T-helper 1 cell treated with Interleukin-12 subunit alpha and Interleukin-12 subunit beta and Interleukin-4 antibody, amounts not matched to agents 30 μg/mL and 1 μg/mL, for 36 hours (primary cell): ENCODE results near the gene CACNB3.

Source experiments
- H3K27ac Mint-ChIP-seq: one replicate; pipeline ENCODE4 v1.8.0; 2021; ENCODE audit warnings: mild to moderate bottlenecking, mixed read lengths
- H3K27me3 Mint-ChIP-seq: one replicate; pipeline ENCODE4 v1.8.0; 2021; ENCODE audit warnings: low read depth, mixed read lengths
- H3K36me3 Mint-ChIP-seq: one replicate; pipeline ENCODE4 v1.8.0; 2021; ENCODE audit warnings: low read depth, mixed read lengths
- H3K4me1 Mint-ChIP-seq: one replicate; pipeline ENCODE4 v1.8.0; 2021; ENCODE audit warnings: low read depth, mixed read lengths
- H3K4me3 Mint-ChIP-seq: one replicate; pipeline ENCODE4 v1.8.0; 2021; ENCODE audit warnings: mild to moderate bottlenecking, moderate library complexity, mixed read lengths
- H3K9me3 Mint-ChIP-seq: one replicate; pipeline ENCODE4 v1.8.0; 2021; ENCODE audit warnings: mixed read lengths

Gene CACNB3

GRCh38 chr12:48800971-48801370, 17.3 kb upstream of the CACNB3 start:
- no peaks in the 10 kb centered on the region for H3K9me3 Mint-ChIP-seq
- H3K4me3 Mint-ChIP-seq: no peak overlapping the region
- no peaks in the 10 kb centered on the region for H3K27me3 Mint-ChIP-seq
- H3K27ac Mint-ChIP-seq: no peak overlapping the region
- peaks cover 4% of the 10 kb centered on the region for H3K4me1 Mint-ChIP-seq
- H3K36me3 Mint-ChIP-seq: no peaks in the 10 kb centered on the region

GRCh38 chr12:48803675-48804074, 14.6 kb upstream of the CACNB3 start:
- peaks cover 4% of the 10 kb centered on the region for H3K4me1 Mint-ChIP-seq
- no peaks in the 10 kb centered on the region for H3K27me3 Mint-ChIP-seq
- H3K36me3 Mint-ChIP-seq: no peaks in the 10 kb centered on the region
- no peak overlapping the region for H3K4me3 Mint-ChIP-seq
- no peak overlapping the region for H3K27ac Mint-ChIP-seq
- no peaks in the 10 kb centered on the region for H3K9me3 Mint-ChIP-seq

DNA sequence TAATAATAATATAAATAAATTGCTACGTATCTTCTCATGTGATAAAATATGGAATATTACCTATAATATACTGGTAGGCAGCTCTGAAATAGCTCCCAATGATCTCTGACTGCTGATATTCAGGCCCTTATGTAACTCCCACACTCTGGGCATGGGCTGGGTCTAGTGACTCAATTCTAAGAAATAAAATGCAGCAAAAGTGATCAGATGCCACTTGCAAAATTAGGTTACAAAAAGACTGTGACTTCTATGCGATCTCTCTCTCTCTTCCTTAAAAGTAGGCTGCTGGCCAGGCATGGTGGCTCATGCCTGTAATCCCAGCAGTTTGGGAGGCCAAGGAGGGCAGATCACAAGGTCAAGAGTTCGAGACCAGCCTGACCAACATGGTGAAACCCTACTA, 10.3 kb upstream of the CACNB3 start:
- Mint-ChIP-seq H3K36me3 (no peaks in the 10 kb centered on the region), H3K9me3 (no peaks in the 10 kb centered on the region), H3K4me1 (peaks cover 4% of the 10 kb centered on the region), H3K4me3 (no peak overlapping the region), H3K27ac (no peak overlapping the region), H3K27me3 (no peaks in the 10 kb centered on the region)

- Mint-ChIP-seq H3K27ac (no peak overlapping the region), H3K4me3 (no peak overlapping the region)
Measured at GRCh38 chr12:48810903-48811431, 7.3 kb upstream of the CACNB3 start.

GRCh38 chr12:48811437-48812090, 6.7 kb upstream of the CACNB3 start:
- Mint-ChIP-seq H3K27me3 (peaks cover 8% of the 10 kb centered on the region), H3K4me1 (peaks cover 10% of the 10 kb centered on the region), H3K4me3 (no peak overlapping the region), H3K36me3 (no peaks in the 10 kb centered on the region), H3K9me3 (no peaks in the 10 kb centered on the region), H3K27ac (no peak overlapping the region)

More at GRCh38 chr12:48810903-48811431, 7.3 kb upstream of the CACNB3 start:
- H3K27me3 Mint-ChIP-seq: peaks cover 3% of the 10 kb centered on the region
- H3K36me3 Mint-ChIP-seq: no peaks in the 10 kb centered on the region
- peaks cover 6% of the 10 kb centered on the region for H3K4me1 Mint-ChIP-seq
- no peaks in the 10 kb centered on the region for H3K9me3 Mint-ChIP-seq

DNA sequence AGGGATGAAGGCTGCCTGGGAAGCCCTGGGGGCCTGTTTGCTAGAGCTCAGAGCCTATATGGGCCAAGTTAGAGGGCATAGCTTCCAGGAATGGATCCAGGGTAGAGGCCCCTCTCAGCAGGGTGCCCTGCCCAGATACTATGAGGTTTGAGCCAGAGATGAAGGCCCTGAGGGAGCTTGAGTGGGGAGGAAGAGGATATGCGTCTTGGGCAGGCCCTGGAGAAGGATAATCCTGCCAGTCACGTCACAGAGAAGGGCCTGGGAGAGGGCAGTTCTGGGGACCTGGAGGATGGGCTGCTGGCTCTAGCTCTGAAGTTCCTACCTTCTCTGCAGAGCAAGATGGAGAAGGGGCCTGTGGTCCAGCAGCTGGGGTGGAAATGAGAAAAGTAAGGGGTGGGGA, 5.9 kb upstream of the CACNB3 start:
- no peak overlapping the region for H3K27ac Mint-ChIP-seq
- H3K4me1 Mint-ChIP-seq: peaks cover 16% of the 10 kb centered on the region
- H3K27me3 Mint-ChIP-seq: peaks cover 14% of the 10 kb centered on the region
- H3K36me3 Mint-ChIP-seq: no peaks in the 10 kb centered on the region
- peak overlapping the region; percentile 52 for H3K4me3 Mint-ChIP-seq
- H3K9me3 Mint-ChIP-seq: no peaks in the 10 kb centered on the region

DNA sequence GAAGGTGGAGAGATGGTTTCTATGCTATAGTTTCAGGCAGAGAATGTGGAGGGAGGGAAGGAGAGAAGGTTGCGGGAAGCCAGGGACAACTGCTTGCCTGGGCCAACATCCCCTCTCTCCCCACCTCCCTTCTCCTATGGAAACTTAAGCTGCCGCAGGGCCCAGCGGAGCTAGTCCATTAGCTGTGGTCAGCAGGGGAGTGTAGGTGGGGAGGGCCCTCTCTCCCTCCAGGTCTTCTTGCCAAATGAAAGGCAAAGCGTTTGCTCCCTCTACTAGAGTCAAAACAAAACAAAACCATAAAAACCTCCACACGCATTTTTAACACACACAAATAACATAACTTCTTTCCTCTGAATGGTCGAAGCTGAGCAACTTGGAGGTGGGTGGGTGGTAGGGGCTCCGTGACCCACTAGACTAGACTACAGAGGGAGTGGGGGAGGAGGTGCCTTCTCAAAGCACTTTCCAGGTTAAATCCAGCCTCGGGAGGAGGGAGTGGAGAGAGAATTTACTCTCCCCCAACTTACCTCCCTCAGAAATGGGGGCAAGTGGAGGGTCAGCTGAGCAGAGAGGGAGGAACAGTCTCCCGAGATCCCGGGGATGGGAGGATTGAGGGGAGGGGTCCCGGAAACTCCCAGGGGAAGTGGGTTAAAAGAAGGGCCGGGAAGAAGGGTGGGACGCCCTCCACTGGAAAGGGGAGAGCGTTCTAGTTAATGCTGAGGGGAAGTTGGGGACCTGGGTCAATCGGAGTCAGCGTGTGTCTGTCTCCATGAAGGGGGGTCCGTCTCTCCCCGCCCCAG, 4.6 kb upstream of the CACNB3 start:
- Mint-ChIP-seq H3K9me3 (no peaks in the 10 kb centered on the region), H3K36me3 (no peaks in the 10 kb centered on the region), H3K4me3 (peak overlapping the region; percentile 82), H3K27me3 (peaks cover 18% of the 10 kb centered on the region), H3K4me1 (peaks cover 20% of the 10 kb centered on the region), H3K27ac (peak overlapping the region; percentile 45)

DNA sequence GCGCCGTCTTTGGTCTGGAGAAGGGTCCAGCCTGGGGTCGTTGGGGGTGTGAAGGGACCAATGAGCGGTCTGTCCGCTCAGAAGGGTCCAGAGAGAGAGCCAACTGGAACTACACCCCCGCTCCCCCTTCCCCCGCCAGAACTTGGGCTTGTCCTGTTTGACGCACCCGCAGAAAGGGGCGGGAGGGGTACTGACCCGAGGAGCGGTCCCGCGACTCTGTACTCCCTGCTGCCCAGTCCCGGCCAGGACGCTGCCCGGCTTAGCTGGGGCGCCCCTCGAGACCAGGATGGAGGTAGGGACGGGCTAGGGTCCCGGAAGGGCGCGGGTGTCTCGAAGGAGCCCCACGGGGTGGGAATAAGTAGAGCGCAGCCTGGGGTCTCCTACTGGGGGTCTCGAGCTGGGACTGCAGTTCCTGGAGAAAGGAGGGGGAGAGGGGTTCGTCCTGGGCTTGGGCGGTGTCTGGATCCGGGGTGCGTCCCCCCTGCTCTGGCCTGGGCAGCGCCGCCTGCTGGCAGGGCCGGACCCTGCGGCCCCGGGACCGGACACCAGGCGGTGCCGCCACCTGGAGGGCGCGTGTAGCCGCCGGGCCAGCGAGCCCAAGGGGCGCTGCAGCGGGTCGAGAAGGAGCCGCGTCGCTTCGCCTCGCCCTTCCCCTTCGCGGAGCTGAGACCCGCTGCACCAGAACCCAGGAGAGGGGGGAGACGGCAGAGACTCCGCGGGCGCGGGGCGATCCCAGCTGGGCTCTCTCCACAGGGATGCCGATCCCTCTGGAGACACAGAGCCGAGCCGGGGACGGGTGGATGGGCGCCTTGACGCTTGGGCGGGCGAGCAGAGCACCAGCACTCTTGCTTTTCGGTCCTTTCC, 3.8 kb upstream of the CACNB3 start:
- no peaks in the 10 kb centered on the region for H3K9me3 Mint-ChIP-seq
- H3K4me3 Mint-ChIP-seq: peak overlapping the region; percentile 90
- peaks cover 22% of the 10 kb centered on the region for H3K4me1 Mint-ChIP-seq
- no peaks in the 10 kb centered on the region for H3K36me3 Mint-ChIP-seq
- H3K27ac Mint-ChIP-seq: peak overlapping the region; percentile 31
- H3K27me3 Mint-ChIP-seq: peaks cover 25% of the 10 kb centered on the region

GRCh38 chr12:48815126-48816110, 2.9 kb upstream of the CACNB3 start:
- Mint-ChIP-seq H3K4me1 (peaks cover 22% of the 10 kb centered on the region), H3K4me3 (peak overlapping the region; percentile 90), H3K9me3 (no peaks in the 10 kb centered on the region), H3K27ac (peak overlapping the region; percentile 72), H3K27me3 (peaks cover 30% of the 10 kb centered on the region), H3K36me3 (no peaks in the 10 kb centered on the region)

DNA sequence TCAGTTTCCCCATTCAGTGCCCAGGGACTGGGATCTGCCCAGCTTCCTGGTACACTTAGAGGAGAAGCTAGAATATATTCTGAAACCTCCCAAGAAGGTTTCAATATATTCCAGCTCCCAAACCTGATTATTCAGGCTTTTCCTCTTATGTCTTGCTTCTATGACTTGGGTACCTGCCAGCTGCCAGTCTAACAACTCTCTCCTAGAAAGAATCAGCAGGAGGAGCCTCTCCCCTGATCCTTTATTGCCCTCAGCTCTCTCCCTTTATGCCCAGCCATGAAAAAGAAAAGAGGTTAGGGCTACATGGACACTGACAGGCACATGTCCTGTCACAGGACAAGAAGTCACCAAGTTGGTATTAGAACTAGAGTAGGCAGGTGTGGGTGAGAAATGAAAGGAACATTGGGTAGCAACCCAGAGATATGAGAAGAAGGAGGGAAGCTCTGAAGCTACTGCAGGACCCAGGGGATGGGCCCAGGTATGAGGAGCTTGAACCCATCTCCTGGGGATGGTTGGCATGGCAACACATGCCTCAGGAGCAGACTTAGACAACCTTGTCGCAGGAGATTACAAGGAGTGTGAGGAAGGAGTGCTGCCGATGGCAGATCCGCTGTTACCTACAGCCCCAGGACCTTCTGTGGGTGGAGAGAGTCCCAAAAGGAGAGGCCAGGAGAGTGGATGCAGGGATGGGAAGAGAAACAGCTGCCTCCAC, 2.0 kb upstream of the CACNB3 start:
- Mint-ChIP-seq H3K9me3 (no peaks in the 10 kb centered on the region), H3K27me3 (peaks cover 30% of the 10 kb centered on the region), H3K36me3 (no peaks in the 10 kb centered on the region), H3K4me3 (peak overlapping the region; percentile 90), H3K27ac (no peak overlapping the region), H3K4me1 (peaks cover 22% of the 10 kb centered on the region)

DNA sequence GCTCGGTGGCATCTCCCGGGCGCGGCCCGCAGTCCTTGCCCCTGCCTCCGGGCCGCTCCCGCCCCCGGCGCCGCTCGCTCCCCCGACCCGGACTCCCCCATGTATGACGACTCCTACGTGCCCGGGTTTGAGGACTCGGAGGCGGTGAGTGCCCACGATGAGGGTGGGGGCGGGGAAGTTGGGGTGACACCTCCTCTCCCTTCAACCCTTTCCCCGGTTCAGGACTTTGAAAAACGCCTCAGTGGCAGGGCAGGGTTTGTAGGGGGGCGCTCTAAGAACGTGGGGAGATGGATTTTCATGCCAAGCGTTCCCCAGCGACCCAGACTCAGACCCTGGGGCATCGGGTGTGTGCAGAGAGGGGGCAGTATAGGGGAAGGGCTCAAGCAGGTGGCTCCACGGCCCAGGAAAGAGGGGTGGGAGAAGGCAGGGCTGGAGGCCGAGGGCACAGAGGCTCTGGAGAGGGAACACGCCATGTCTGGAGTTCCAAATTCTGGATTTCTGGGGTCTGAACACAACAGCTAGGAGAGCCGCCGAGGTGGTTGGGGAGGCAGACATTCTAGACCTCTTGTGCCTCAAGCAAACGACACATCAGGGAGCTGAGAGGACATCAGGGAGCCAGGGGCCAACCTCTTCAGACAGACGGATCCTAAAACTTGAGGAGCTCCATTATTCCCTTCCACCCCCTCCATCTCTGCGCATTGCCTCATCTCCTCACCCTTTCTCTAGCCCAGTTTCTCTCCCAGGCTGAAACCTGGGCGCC, 715 bp downstream of the CACNB3 start:
- H3K27ac Mint-ChIP-seq: no peak overlapping the region
- H3K4me1 Mint-ChIP-seq: peaks cover 22% of the 10 kb centered on the region

GRCh38 chr12:48819986-48820725, 1.9 kb downstream of the CACNB3 start:
- H3K4me1 Mint-ChIP-seq: peaks cover 21% of the 10 kb centered on the region
- no peaks in the 10 kb centered on the region for H3K9me3 Mint-ChIP-seq
- H3K27ac Mint-ChIP-seq: no peak overlapping the region
- peaks cover 27% of the 10 kb centered on the region for H3K27me3 Mint-ChIP-seq
- no peak overlapping the region for H3K4me3 Mint-ChIP-seq
- H3K36me3 Mint-ChIP-seq: no peaks in the 10 kb centered on the region

More for the DNA sequence above, 715 bp downstream of the CACNB3 start:
- Mint-ChIP-seq H3K4me3 (peak overlapping the region; percentile 83), H3K36me3 (no peaks in the 10 kb centered on the region), H3K9me3 (no peaks in the 10 kb centered on the region), H3K27me3 (peaks cover 28% of the 10 kb centered on the region)
